ENCODE results near the gene CYP2D6.
A peak's percentile ranks its signal among the peaks of the same experiment; 100 is the strongest.
"Not testable (repeated sequence)": the region's sequence is repeated elsewhere in the genome, so short reads cannot be mapped to it uniquely, and the experiment has no call there.

Gene CYP2D6

DNA sequence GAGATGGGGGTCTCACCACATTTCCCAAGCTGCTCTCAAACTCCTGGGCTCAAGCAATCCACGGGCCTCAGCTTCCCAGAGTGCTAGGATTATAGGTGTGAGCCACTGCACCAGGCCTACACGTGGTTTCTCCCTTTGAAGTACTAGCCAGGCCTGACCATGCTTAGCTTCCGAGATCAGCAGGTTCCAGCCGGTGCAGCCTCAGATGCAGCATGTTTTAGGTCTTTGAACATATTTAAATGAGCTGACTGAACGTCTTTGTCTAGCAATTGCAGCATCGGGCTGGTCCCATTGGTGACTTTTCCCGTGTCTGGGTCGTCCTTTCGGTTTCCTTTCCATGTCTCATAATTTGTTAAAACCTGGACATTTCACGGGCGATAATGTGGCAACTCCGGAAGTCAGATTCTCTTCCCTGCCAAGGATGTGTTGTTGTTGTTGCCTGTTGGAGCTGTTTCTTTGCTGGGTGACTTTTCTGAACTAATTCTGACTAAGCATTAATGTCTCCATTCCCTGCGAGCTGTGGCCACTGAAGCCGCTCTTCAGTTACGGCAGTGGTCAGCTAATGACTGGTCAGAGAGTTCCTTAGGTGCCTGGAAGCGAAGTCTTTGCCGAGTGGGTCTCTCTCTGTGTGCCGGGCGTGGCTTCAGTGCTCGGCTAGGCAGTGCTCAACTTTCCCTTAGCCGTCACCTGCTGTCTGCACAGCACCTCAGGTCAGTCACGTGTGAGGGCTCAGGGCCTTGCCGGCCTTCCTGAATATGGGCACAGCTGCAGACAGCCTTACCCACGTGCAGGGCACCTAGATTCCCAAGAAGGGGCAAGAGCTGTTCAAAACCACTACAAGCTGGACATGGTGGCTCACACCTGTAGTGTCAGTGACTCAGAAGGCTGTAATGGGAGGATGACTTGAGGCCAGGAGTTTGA is 3.8 kb upstream of the CYP2D6 start:
- DNase-seq (ENCODE audit: low spot score), result no peak

DNA sequence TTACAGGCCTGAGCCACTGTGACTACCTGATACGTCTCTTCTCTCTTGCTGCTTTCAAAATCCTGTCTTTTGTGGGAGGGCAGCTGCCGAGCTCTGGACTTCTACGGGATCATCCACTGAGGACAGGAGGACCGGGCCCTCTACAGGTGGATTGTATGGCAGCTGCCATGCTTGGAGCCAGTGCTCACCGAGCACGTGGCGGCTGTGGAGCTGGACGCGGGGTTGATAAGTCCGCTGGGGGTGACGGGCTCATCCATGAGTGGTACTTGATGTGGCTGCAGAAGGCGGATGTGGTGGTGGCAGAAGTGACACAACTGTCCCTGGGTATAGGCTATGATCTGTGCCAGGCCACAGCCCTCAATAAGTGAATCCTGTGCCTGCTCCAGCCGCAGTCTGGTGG is 1.8 kb upstream of the CYP2D6 start:
- DNase-seq (ENCODE audit: low spot score), result no peak

GRCh38 chr22:42131562-42131961 is 952 bp upstream of the CYP2D6 start:
- no peak for DNase-seq (ENCODE audit: low spot score)

- not testable (repeated sequence) for DNase-seq (ENCODE audit: low spot score)
These were observed 428 bp downstream of the CYP2D6 start for GRCh38 chr22:42130182-42130581.

DNA sequence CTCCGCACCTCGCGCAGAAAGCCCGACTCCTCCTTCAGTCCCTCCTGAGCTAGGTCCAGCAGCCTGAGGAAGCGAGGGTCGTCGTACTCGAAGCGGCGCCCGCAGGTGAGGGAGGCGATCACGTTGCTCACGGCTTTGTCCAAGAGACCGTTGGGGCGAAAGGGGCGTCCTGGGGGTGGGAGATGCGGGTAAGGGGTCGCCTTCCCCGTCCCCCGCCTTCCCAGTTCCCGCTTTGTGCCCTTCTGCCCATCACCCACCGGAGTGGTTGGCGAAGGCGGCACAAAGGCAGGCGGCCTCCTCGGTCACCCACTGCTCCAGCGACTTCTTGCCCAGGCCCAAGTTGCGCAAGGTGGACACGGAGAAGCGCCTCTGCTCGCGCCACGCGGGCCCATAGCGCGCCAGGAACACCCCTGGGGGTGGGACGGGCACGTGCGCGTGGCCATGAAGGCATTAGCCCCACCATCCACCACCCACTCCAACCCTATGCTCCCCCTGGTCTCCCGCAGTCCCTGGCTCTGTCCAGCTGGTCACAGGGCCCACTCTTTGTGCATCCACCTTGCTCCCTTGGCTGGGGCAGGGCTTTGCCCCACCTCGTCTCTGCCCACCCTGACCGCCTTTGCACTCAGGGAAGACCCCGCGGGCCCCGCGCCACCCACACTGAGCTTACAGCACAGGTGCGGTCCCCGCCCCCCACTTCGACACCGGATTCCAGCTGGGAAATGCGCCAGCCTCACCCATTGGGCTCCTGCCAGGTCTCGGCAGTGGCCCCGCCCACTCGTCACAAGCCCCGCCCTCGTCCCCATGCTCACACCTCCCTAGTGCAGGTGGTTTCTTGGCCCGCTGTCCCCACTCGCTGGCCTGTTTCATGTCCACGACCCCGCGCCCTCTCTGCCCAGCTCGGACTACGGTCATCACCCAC is 1.6 kb downstream of the CYP2D6 start:
- DNase-seq (ENCODE audit: low spot score), result not testable (repeated sequence)

DNA sequence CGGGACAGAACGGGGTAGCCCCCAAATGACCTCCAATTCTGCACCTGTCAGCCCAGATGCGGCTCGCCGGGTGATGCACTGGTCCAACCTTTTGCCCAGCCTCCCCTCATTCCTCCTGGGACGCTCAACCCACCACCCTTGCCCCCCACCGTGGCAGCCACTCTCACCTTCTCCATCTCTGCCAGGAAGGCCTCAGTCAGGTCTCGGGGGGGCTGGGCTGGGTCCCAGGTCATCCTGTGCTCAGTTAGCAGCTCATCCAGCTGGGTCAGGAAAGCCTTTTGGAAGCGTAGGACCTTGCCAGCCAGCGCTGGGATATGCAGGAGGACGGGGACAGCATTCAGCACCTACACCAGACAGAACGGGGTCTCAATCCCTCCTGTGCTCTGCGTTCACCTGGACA is 2.6 kb downstream of the CYP2D6 start:
- DNase-seq (ENCODE audit: low spot score), result not testable (repeated sequence)

- no peak for DNase-seq (ENCODE audit: low spot score)
These were observed 3.0 kb downstream of the CYP2D6 start for GRCh38 chr22:42127606-42128005.

DNA sequence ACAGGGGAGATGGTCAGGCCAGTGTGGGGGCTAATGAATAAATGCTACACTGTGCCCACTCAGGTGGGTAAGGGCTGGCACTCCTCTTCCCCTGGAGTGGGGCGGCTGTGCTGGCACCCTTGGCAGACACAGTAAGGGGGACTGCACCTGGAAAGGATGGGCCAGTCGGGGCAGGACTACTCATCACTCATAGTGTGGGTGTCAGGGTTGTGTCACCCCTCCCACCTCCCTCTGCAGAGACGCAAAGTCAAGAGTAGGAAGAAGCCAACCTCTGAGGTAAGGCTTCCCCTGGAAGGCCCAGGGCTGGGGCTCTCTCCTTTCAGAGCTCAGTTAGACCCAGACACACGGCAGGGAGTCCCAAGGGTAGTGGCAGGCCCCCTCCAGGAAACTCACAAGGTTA is 7.1 kb downstream of the CYP2D6 start:
- DNase-seq (ENCODE audit: low spot score), result not testable (repeated sequence)

- not testable (repeated sequence) for DNase-seq (ENCODE audit: low spot score)
These were observed 10.2 kb downstream of the CYP2D6 start for GRCh38 chr22:42120231-42121021.

DNA sequence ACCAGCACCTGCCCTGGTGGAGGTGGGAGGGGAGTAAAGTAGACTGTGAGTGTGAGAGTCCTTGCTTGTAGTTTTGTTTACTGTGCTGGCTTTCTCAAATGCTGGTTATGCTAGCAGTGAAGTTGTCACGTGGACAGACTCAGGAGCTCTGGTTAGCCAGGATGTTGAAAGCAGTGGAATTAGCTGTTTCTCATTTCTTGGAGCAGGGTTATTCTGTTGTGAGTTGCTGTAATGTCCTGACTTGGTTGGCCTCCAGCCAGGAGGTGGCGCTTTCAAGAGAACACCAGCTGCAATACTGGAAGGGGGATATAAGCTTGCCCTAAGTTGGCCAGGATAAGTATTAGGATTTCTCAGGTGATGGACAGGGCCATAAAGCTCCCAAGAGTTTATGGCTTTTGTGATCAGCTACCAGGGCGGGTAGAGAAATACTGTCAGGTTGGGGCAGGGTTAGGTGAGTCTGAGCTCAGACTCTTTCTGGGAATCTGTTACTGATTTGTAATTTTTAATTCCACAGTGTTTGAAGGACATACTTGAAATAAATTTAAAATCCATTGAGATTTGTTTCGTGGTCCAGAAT is 13.7 kb downstream of the CYP2D6 start:
- no peak for DNase-seq (ENCODE audit: low spot score)

GRCh38 chr22:42115420-42115830 is 15.2 kb downstream of the CYP2D6 start:
- not testable (repeated sequence) for DNase-seq (ENCODE audit: low spot score)

DNA sequence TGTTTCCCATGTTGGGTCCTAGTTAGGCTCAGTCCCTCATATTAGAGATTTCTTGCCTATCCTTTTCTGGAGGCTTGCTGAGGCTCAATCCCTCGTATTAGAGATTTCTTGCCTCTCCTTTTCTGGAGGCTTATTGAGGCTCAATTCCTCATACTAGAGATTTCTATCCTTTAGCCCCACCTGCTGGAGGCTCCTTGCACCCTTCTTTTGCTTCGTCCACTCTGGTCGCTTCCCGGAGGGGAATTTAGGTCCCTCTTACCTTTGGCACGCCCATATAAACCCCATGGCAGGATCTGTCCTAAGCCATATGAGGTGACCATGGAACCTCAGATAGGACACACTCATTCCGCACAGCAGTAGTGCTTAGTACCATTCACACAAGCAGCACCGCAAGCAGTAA is 15.9 kb downstream of the CYP2D6 start:
- DNase-seq (ENCODE audit: low spot score), result no peak

- not testable (repeated sequence) for DNase-seq (ENCODE audit: low spot score)
These were observed 17.8 kb downstream of the CYP2D6 start for GRCh38 chr22:42112793-42113192.

DNA sequence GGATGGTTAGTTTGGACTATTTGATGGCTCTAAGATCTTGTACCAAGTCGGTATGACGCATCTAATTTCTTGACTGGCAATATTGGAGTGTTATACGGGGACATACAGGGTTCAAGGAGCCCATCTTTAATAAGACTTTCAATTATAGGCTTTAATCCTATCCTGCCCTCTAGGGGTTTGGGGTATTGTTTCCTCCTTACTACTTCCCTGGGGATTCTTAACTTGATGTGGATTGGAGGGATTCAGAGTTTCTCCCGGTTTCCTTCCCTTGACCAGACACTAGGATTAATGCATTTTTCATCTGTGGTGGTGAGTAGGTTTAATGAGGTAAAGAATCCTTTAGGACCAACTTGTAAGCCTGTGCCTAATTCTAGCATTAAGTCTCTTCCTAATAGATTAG is 18.8 kb downstream of the CYP2D6 start:
- no peak for DNase-seq (ENCODE audit: low spot score)

GRCh38 chr22:42108848-42109247 is 21.8 kb downstream of the CYP2D6 start:
- DNase-seq (ENCODE audit: low spot score), result no peak

DNA sequence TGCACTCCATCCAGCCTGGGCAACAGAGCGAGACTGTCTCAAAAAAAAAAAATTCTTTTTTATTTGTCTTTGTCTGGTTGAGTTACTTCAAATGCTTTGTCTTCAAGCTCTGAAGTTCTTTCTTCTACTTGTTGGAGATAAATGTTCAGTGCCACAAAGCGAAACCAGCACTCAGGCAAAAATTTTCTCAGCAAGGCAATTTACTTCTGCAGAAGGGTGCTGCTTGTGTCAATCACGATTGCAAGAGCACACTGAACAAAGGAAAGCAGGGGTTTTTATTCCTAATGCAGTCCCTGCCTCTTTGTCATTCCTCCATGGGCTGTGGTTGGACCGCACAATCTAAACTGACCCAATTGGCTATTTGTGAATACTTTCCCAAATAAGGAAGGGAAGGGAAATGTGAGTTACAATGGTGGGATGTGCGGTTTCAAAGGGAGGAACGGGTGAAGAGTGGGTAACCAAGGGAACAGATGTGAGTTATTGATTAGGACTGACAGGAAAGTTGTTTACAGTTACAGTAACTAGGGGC is 26.2 kb downstream of the CYP2D6 start:
- DNase-seq (ENCODE audit: low spot score), result not testable (repeated sequence)

GRCh38 chr22:42101199-42101598 is 29.4 kb downstream of the CYP2D6 start:
- no peak for DNase-seq (ENCODE audit: low spot score)

GRCh38 chr22:42091455-42091782 is 39.2 kb downstream of the CYP2D6 start:
- DNase-seq (ENCODE audit: low spot score), result no peak

DNA sequence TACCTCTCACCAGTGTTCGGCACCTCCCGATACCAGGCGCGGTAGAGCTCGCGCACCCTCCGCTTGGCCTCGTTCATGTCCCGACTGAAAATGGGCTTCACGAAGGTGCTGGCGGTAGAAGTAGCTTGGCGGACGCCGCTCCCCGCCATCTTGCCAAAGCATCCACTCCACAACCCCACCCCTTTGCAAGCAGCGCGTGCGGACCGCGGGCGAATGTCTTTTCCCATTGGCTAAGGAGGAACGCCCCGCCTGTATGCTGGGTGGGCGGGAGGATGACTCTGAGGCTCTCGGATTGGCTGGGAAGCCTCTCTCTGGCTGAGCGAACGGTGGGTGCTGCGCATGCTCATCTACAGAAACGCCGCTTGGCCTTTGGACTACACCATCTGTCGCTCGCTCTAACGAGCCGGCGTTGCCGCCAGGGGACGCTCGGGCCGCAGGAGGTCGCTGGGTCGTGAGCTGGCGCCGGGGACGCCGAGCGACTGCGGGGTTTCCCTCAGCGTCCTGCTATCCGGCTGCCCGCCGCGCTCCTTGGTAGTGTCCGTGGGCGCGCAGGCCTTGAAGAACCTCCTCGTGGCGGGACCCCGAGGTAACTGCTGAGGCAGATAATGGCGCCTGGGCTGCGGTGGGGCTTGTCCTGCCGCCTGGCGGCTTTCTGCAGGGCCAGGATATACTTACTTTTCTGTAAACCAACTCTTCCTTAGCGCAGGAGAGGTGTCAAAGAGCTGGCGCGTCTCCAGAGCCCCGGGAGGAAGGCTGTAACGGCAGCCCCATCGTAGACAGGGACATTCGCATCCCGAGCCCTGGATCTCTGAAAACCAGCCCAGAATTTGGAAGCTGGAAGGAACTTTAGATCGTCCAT is 39.8 kb downstream of the CYP2D6 start, which contains the start of gene NDUFA6:
NDUFA6 (minus strand) TSS at position 177 of the 859 bp plus-strand sequence; CDS start at position 149, 28 bp downstream.
- DNase-seq (ENCODE audit: low spot score), result peak; percentile 92

DNA sequence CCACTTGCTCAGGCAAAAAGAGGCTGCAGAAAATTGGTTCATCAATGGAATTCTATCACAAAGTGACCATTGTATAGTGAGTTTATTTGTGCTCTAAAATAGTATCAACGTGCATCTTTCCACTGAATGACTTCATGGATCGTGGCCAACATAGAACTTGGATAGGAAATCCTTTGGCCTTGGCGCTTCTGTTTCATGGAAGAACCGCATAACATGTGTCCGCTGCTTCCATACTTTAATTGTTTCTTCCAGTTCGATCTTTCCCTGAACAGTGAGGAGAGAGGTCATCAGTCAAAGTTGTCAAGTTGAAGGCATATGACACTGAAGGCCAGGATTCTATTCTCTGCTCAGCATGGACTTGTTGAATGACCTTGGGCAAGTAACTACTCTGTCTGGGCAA is 44.6 kb downstream of the CYP2D6 start:
- no peak for DNase-seq (ENCODE audit: low spot score)
